ENCODE data around the gene GNS.

Gene GNS

GRCh38 chr12:64724201-64724745 lies 34.9 kb downstream of the GNS start:
- Histone ChIP-seq H3K4me1 (ENCODE audit: control insufficient read depth in 2 of 2, insufficient read depth in 1 of 2, low read depth in 1 of 2, low read length in 2 of 2) (no peaks in the 10 kb centered on the region), H3K36me3 (replicated peaks in 1 of 2; ENCODE audit: control insufficient read depth in 2 of 2, insufficient read depth in 2 of 2, low read length in 2 of 2) (peaks cover 13 to 84% of the 10 kb centered on the region in 2 donors), H3K18ac (ENCODE audit: low read length) (no peak overlapping the region), H3K14ac (ENCODE audit: low read length) (no peak overlapping the region), H2BK12ac (ENCODE audit: low read length) (no peak overlapping the region), H3K9me3 (replicated peaks in 1 of 2; ENCODE audit: control insufficient read depth in 2 of 2, insufficient read depth in 1 of 2, low read depth in 1 of 2, low read length in 2 of 2) (no peaks in the 10 kb centered on the region), H2BK120ac (ENCODE audit: low read depth, low read length) (no peak overlapping the region), H3K4me2 (ENCODE audit: insufficient read depth, low read length, poor library complexity, severe bottlenecking) (no peak overlapping the region), H3K27me3 (ENCODE audit: control insufficient read depth in 3 of 3, insufficient read depth in 3 of 3, low read depth in 1 of 3, low read length in 3 of 3) (no peaks in the 10 kb centered on the region), H2AFZ (ENCODE audit: low read length) (no peak overlapping the region), H3K4ac (ENCODE audit: low read length) (no peak overlapping the region), H3K23ac (ENCODE audit: low read depth, low read length, poor library complexity) (no peak overlapping the region), H3K27ac (replicated peaks; ENCODE audit: low read length) (no peak overlapping the region), H2BK5ac (ENCODE audit: low read length) (no peak overlapping the region), H3K79me1 (ENCODE audit: low read depth, low read length) (no peaks in the 10 kb centered on the region), H3K9ac (ENCODE audit: low read depth, low read length, poor library complexity) (no peak overlapping the region), H3K4me3 (ENCODE audit: low read length in 2 of 2) (no peak overlapping the region), H2AK5ac (ENCODE audit: low read depth, low read length) (no peak overlapping the region), H4K91ac (ENCODE audit: low read depth, low read length, poor library complexity) (no peak overlapping the region), H4K8ac (ENCODE audit: low read depth, low read length) (no peak overlapping the region), H2BK15ac (ENCODE audit: low read length) (no peak overlapping the region)
- WGBS, 2 donors (ENCODE audit: extremely low coverage in 2 of 2, insufficient read length in 2 of 2, insufficient replicate concordance in 1 of 2): no CpG with 5 or more reads among the region's 11 CpGs
- DNase-seq (ENCODE audit: low spot score): no peak

DNA sequence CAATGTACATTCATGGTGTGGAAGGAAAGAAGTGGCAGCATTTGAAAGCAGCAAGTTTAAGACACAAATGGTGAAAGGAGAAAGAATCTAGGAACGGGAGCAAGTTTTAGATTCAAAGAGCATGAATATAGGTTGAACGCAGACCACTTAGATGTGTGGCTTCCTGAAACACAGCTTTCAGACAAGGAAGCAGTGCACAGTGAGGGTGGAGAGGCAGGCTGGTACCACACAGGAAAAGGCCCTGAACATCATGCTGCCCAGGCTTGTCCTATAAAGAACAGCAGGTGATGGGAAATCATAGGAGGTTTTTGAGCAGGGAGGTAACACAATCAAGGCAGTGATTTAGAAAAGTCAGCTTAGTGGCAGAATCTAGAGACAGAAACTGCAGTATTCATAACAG lies 35.6 kb downstream of the GNS start:
- H3K4me2 ChIP-seq (ENCODE audit: insufficient read depth, low read length, poor library complexity, severe bottlenecking): no peak overlapping the region
- no peak overlapping the region for H2BK120ac ChIP-seq (ENCODE audit: low read depth, low read length)
- no peak overlapping the region for H4K91ac ChIP-seq (ENCODE audit: low read depth, low read length, poor library complexity)
- H3K9ac ChIP-seq (ENCODE audit: low read depth, low read length, poor library complexity): no peak overlapping the region
- H3K4ac ChIP-seq (ENCODE audit: low read length): no peak overlapping the region
- H3K4me3 ChIP-seq (ENCODE audit: low read length in 2 of 2): no peak overlapping the region
- no peaks in the 10 kb centered on the region for H3K79me1 ChIP-seq (ENCODE audit: low read depth, low read length)
- WGBS, 2 donors (ENCODE audit: extremely low coverage in 2 of 2, insufficient read length in 2 of 2, insufficient replicate concordance in 1 of 2): no CpG with 5 or more reads among the region's 2 CpGs
- no peak overlapping the region for H3K27ac ChIP-seq (replicated peaks; ENCODE audit: low read length)
- no peak overlapping the region for H4K8ac ChIP-seq (ENCODE audit: low read depth, low read length)
- no peak overlapping the region for H3K18ac ChIP-seq (ENCODE audit: low read length)
- DNase-seq (ENCODE audit: low spot score): no peak
- no peak overlapping the region for H2BK5ac ChIP-seq (ENCODE audit: low read length)
- no peaks in the 10 kb centered on the region for H3K9me3 ChIP-seq (replicated peaks in 1 of 2; ENCODE audit: control insufficient read depth in 2 of 2, insufficient read depth in 1 of 2, low read depth in 1 of 2, low read length in 2 of 2)
- no peak overlapping the region for H2AFZ ChIP-seq (ENCODE audit: low read length)
- H2BK15ac ChIP-seq (ENCODE audit: low read length): no peak overlapping the region
- peaks cover 13 to 84% of the 10 kb centered on the region in 2 donors for H3K36me3 ChIP-seq (replicated peaks in 1 of 2; ENCODE audit: control insufficient read depth in 2 of 2, insufficient read depth in 2 of 2, low read length in 2 of 2)
- H3K23ac ChIP-seq (ENCODE audit: low read depth, low read length, poor library complexity): no peak overlapping the region
- H2AK5ac ChIP-seq (ENCODE audit: low read depth, low read length): no peak overlapping the region
- no peak overlapping the region for H2BK12ac ChIP-seq (ENCODE audit: low read length)
- no peaks in the 10 kb centered on the region for H3K4me1 ChIP-seq (ENCODE audit: control insufficient read depth in 2 of 2, insufficient read depth in 1 of 2, low read depth in 1 of 2, low read length in 2 of 2)
- H3K27me3 ChIP-seq (ENCODE audit: control insufficient read depth in 3 of 3, insufficient read depth in 3 of 3, low read depth in 1 of 3, low read length in 3 of 3): no peaks in the 10 kb centered on the region
- H3K14ac ChIP-seq (ENCODE audit: low read length): no peak overlapping the region

- H3K4me2 ChIP-seq (ENCODE audit: insufficient read depth, low read length, poor library complexity, severe bottlenecking): no peak overlapping the region
- H3K4me3 ChIP-seq (ENCODE audit: low read length in 2 of 2): no peak overlapping the region
- H2BK5ac ChIP-seq (ENCODE audit: low read length): no peak overlapping the region
- no peaks in the 10 kb centered on the region for H3K9me3 ChIP-seq (replicated peaks in 1 of 2; ENCODE audit: control insufficient read depth in 2 of 2, insufficient read depth in 1 of 2, low read depth in 1 of 2, low read length in 2 of 2)
- WGBS, 2 donors (ENCODE audit: extremely low coverage in 2 of 2, insufficient read length in 2 of 2, insufficient replicate concordance in 1 of 2): no CpG with 5 or more reads among the region's 4 CpGs
- no peak overlapping the region for H4K8ac ChIP-seq (ENCODE audit: low read depth, low read length)
- H3K18ac ChIP-seq (ENCODE audit: low read length): no peak overlapping the region
- H3K4me1 ChIP-seq (ENCODE audit: control insufficient read depth in 2 of 2, insufficient read depth in 1 of 2, low read depth in 1 of 2, low read length in 2 of 2): no peaks in the 10 kb centered on the region
- H3K27me3 ChIP-seq (ENCODE audit: control insufficient read depth in 3 of 3, insufficient read depth in 3 of 3, low read depth in 1 of 3, low read length in 3 of 3): no peaks in the 10 kb centered on the region
- H3K9ac ChIP-seq (ENCODE audit: low read depth, low read length, poor library complexity): no peak overlapping the region
- H2BK120ac ChIP-seq (ENCODE audit: low read depth, low read length): no peak overlapping the region
- no peak overlapping the region for H4K91ac ChIP-seq (ENCODE audit: low read depth, low read length, poor library complexity)
- H2AFZ ChIP-seq (ENCODE audit: low read length): no peak overlapping the region
- H2BK12ac ChIP-seq (ENCODE audit: low read length): no peak overlapping the region
- no peak overlapping the region for H2BK15ac ChIP-seq (ENCODE audit: low read length)
- H3K4ac ChIP-seq (ENCODE audit: low read length): no peak overlapping the region
- no peak for DNase-seq (ENCODE audit: low spot score)
- no peak overlapping the region for H3K14ac ChIP-seq (ENCODE audit: low read length)
- no peak overlapping the region for H3K27ac ChIP-seq (replicated peaks; ENCODE audit: low read length)
- H2AK5ac ChIP-seq (ENCODE audit: low read depth, low read length): no peak overlapping the region
- peaks cover 13 to 82% of the 10 kb centered on the region in 2 donors for H3K36me3 ChIP-seq (replicated peaks in 1 of 2; ENCODE audit: control insufficient read depth in 2 of 2, insufficient read depth in 2 of 2, low read length in 2 of 2)
- no peaks in the 10 kb centered on the region for H3K79me1 ChIP-seq (ENCODE audit: low read depth, low read length)
- H3K23ac ChIP-seq (ENCODE audit: low read depth, low read length, poor library complexity): no peak overlapping the region
Observed at GRCh38 chr12:64722835-64723234, 36.4 kb downstream of the GNS start.

DNA sequence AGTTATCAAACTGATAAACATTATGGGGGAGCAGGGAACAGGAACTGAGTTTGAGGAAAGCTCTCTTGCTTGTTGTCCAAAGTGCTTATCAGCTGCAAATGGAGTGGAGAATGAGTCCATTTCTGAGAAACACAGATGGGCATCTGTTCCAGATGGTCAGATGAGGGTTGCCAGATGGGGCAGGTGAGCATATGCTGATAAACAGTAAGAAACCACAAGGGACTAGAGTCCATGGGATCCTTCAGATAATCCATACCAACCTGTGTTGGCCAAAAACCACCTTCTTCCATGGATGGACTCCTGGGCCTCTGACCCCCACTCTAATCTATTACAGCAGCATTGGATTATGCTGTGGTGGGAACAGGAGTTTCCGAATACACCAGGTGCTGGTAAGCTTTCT lies 38.3 kb downstream of the GNS start:
- WGBS, 2 donors (ENCODE audit: extremely low coverage in 2 of 2, insufficient read length in 2 of 2, insufficient replicate concordance in 1 of 2): no CpG with 5 or more reads among the region's 1 CpG
- no peaks in the 10 kb centered on the region for H3K4me1 ChIP-seq (ENCODE audit: control insufficient read depth in 2 of 2, insufficient read depth in 1 of 2, low read depth in 1 of 2, low read length in 2 of 2)

More for the DNA sequence above, 38.3 kb downstream of the GNS start:
- Histone ChIP-seq H3K14ac (ENCODE audit: low read length) (no peak overlapping the region), H3K23ac (ENCODE audit: low read depth, low read length, poor library complexity) (no peak overlapping the region), H3K4me2 (ENCODE audit: insufficient read depth, low read length, poor library complexity, severe bottlenecking) (no peak overlapping the region), H2BK15ac (ENCODE audit: low read length) (no peak overlapping the region), H3K9ac (ENCODE audit: low read depth, low read length, poor library complexity) (no peak overlapping the region), H3K18ac (ENCODE audit: low read length) (no peak overlapping the region), H4K8ac (ENCODE audit: low read depth, low read length) (no peak overlapping the region), H4K91ac (ENCODE audit: low read depth, low read length, poor library complexity) (no peak overlapping the region), H2AK5ac (ENCODE audit: low read depth, low read length) (no peak overlapping the region), H3K36me3 (replicated peaks in 1 of 2; ENCODE audit: control insufficient read depth in 2 of 2, insufficient read depth in 2 of 2, low read length in 2 of 2) (peaks cover 13 to 81% of the 10 kb centered on the region in 2 donors), H2BK120ac (ENCODE audit: low read depth, low read length) (no peak overlapping the region), H3K9me3 (replicated peaks in 1 of 2; ENCODE audit: control insufficient read depth in 2 of 2, insufficient read depth in 1 of 2, low read depth in 1 of 2, low read length in 2 of 2) (no peaks in the 10 kb centered on the region), H2AFZ (ENCODE audit: low read length) (no peak overlapping the region), H3K27ac (replicated peaks; ENCODE audit: low read length) (no peak overlapping the region), H3K27me3 (ENCODE audit: control insufficient read depth in 3 of 3, insufficient read depth in 3 of 3, low read depth in 1 of 3, low read length in 3 of 3) (no peaks in the 10 kb centered on the region), H3K79me1 (ENCODE audit: low read depth, low read length) (no peaks in the 10 kb centered on the region), H2BK12ac (ENCODE audit: low read length) (no peak overlapping the region), H2BK5ac (ENCODE audit: low read length) (no peak overlapping the region), H3K4ac (ENCODE audit: low read length) (no peak overlapping the region), H3K4me3 (ENCODE audit: low read length in 2 of 2) (no peak overlapping the region)
- no peak for DNase-seq (ENCODE audit: low spot score)
